Erythroblast (primary cell): Measurements from ENCODE around the gene KCNMA1.

ENCODE experiments used
- GATA1 ChIP-seq: IDR thresholded peaks from 2 replicates; pipeline ENCODE4 v1.6.1; 2011; ENCODE audit warnings: low read depth, mild to moderate bottlenecking, control low read depth, low read length, moderate library complexity
- POLR2A ChIP-seq: IDR thresholded peaks from 2 replicates; pipeline ENCODE4 v1.6.1; 2011; ENCODE audit warnings: mild to moderate bottlenecking, low read length

DNA sequence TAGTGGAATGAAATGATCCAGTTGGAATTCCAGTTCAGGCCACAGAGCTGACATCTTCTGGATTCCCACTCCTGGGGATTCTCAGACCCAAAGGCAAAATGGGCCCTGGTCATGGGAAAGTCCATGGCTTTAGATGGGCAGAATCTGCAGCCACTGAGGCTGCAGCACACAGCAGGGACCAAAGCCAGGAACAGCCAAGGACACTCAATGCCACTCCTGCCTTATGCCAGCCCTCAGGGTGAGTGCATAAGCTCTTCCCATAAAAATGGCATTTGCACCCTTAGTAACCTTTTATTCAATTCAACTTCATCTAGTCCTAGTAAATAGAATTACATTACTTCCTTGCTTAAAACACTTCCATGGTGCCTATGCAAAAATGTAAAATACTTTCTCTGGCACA lies 274.4 kb downstream of the KCNMA1 start:
- TF ChIP-seq POLR2A (no peak), GATA1 (no peak)
